Liver (tissue), 9 donors: Measurements from ENCODE around the gene ZNF574. TPM values are rescaled to one million over a fixed set of nuclear protein-coding genes. Genes with fewer than 3 reads are reported as not detected.

Experiments used
- DNase-seq: peaks from one replicate; pipeline ENCODE4 v3.0.0-alpha.2; 2017; ENCODE audit warnings: low spot score
- H3K27ac ChIP-seq, 2 donors: one replicate each; pipeline ENCODE4 v1.7.0; 2013; ENCODE audit warnings: inconsistent platforms in 2 of 2, low read length in 2 of 2, control low read depth in 1 of 2, low read depth in 1 of 2, mild to moderate bottlenecking in 1 of 2
- H3K27me3 ChIP-seq, 4 donors: one replicate each; pipeline versions ENCODE4 v1.6.1 to v1.7.0; 2013; ENCODE audit warnings: low read length in 3 of 4, inconsistent platforms in 1 of 4, mild to moderate bottlenecking in 1 of 4, moderate library complexity in 1 of 4; ENCODE audit not compliant: control insufficient read depth in 4 of 4, insufficient read depth in 4 of 4
- H3K36me3 ChIP-seq, 4 donors: one replicate each; pipeline versions ENCODE4 v1.6.1 to v1.7.0; 2013; ENCODE audit warnings: low read length in 3 of 4, mild to moderate bottlenecking in 3 of 4, low read depth in 1 of 4, moderate library complexity in 1 of 4; ENCODE audit not compliant: control insufficient read depth in 4 of 4, insufficient read depth in 3 of 4
- H3K4me1 ChIP-seq, 4 donors: one replicate each; pipeline versions ENCODE4 v1.6.1 to v1.7.0; 2013; ENCODE audit warnings: low read length in 3 of 4, mild to moderate bottlenecking in 3 of 4, moderate library complexity in 1 of 4; ENCODE audit not compliant: control insufficient read depth in 4 of 4, insufficient read depth in 4 of 4
- H3K4me3 ChIP-seq, 3 donors: one replicate each; pipeline versions ENCODE4 v1.6.1 to v1.7.0; 2013; ENCODE audit warnings: low read length in 3 of 3, control low read depth in 1 of 3, low read depth in 1 of 3, mild to moderate bottlenecking in 1 of 3
- H3K9ac ChIP-seq, 2 donors: one replicate each; pipeline ENCODE4 v1.7.0; 2013; ENCODE audit warnings: low read length in 2 of 2, mild to moderate bottlenecking in 2 of 2, moderate library complexity in 2 of 2, control low read depth in 1 of 2, low read depth in 1 of 2
- H3K9me3 ChIP-seq, 4 donors: one replicate each; pipeline versions ENCODE4 v1.6.1 to v1.7.0; 2013; ENCODE audit warnings: low read length in 3 of 4; ENCODE audit not compliant: control insufficient read depth in 4 of 4
- ATF3 ChIP-seq: IDR thresholded peaks from 2 replicates; pipeline ENCODE4 v1.6.1; 2016; ENCODE audit warnings: antibody characterized with exemption
- CTCF ChIP-seq: fragments of 150-350 bp; IDR thresholded peaks from 2 replicates; pipeline ENCODE4 v1.5.1; 2017; ENCODE audit warnings: improper control_type of control experiment, low read depth, low read length; ENCODE audit not compliant: missing input control
- EGR1 ChIP-seq, 2 donors: IDR thresholded peaks; 2 replicates each; pipeline ENCODE4 v1.6.1; 2016 to 2018; ENCODE audit warnings: antibody characterized with exemption in 2 of 2, low read depth in 2 of 2
- FOXA1 ChIP-seq: IDR thresholded peaks from 2 replicates; pipeline ENCODE4 v1.6.1; 2016; ENCODE audit warnings: antibody characterized with exemption
- FOXA2 ChIP-seq: IDR thresholded peaks from 2 replicates; pipeline ENCODE4 v1.6.1; 2016; ENCODE audit warnings: antibody characterized with exemption
- GABPA ChIP-seq, 2 donors: IDR thresholded peaks in 1 of 2; conservative IDR thresholded peaks in 1 of 2; 2 replicates each; pipeline ENCODE4 v1.6.1; 2016; ENCODE audit warnings: antibody characterized with exemption in 2 of 2, mild to moderate bottlenecking in 1 of 2, moderate library complexity in 1 of 2
- HNF4A ChIP-seq, 2 donors: conservative IDR thresholded peaks; 2 replicates each; pipeline ENCODE4 v1.6.1; 2016; ENCODE audit warnings: antibody characterized with exemption in 2 of 2, mild to moderate bottlenecking in 2 of 2
- HNF4G ChIP-seq: IDR thresholded peaks from 2 replicates; pipeline ENCODE4 v1.6.1; 2016; ENCODE audit warnings: antibody characterized with exemption
- JUND ChIP-seq, 2 donors: IDR thresholded peaks; 2 replicates each; pipeline ENCODE4 v1.6.1; 2016; ENCODE audit warnings: antibody characterized with exemption in 2 of 2
- NR2F2 ChIP-seq: IDR thresholded peaks from 2 replicates; pipeline ENCODE4 v1.6.1; 2016; ENCODE audit warnings: antibody characterized with exemption
- RAD21 ChIP-seq, 2 donors: IDR thresholded peaks; 2 replicates each; pipeline ENCODE4 v1.6.1; 2016; ENCODE audit warnings: antibody characterized with exemption in 2 of 2, mild to moderate bottlenecking in 2 of 2
- REST ChIP-seq: IDR thresholded peaks from 2 replicates; pipeline ENCODE4 v1.6.1; 2016; ENCODE audit warnings: antibody characterized with exemption, mild to moderate bottlenecking
- RXRA ChIP-seq, 2 donors: IDR thresholded peaks; 2 replicates each; pipeline ENCODE4 v1.6.1; 2017 to 2018; ENCODE audit warnings: antibody characterized with exemption in 2 of 2, mild to moderate bottlenecking in 1 of 2
- ZBTB33 ChIP-seq: IDR thresholded peaks from 2 replicates; pipeline ENCODE4 v1.6.1; 2016; ENCODE audit warnings: antibody characterized with exemption
- WGBS: extraction: QIAGEN DNeasy Blood & Tissue Kit; methylation state at CpG from one replicate; pipeline ENCODE4 v1.1.7; 2013; 5-methylcytosine and 5-hydroxymethylcytosine counted together
- polyA plus RNA-seq, 2 donors: library from polyadenylated mRNA; stranded (reverse) in 1 of 2; unstranded in 1 of 2; fragments of 200-250 nt in 1 of 2; fragments of >200 nt in 1 of 2; fragmentation: Nextera tagmentation in 1 of 2; extraction: Ambion mirVana in 1 of 2; gene quantifications; one replicate each; pipeline versions ENCODE4 v1.2.1 to v1.2.3, GENCODE V29; 2013 to 2015
- total RNA-seq, 2 donors: library from RNA; depleted of rRNA; stranded (reverse); fragments of >200 nt; gene quantifications; one replicate each; pipeline ENCODE4 v1.2.3, GENCODE V29; 2014
- donor health status: healthy.
- donor health status: healthy.
- donor health status: healthy.
- donor health status: healthy.
- donor health status: healthy.

ZNF574 gene
- total and polyA plus RNA-seq, 4 donors: 3.3 to 7.4 (median 6.5) TPM

- Histone ChIP-seq H3K27ac (no peak overlapping the region), H3K9me3 (no peaks in the 10 kb centered on the region), H3K4me3 (no peak overlapping the region), H3K36me3 (no peaks in the 10 kb centered on the region), H3K9ac (no peak overlapping the region), H3K4me1 (no peaks in the 10 kb centered on the region), H3K27me3 (no peaks in the 10 kb centered on the region)
- TF ChIP-seq FOXA2 (no peak), FOXA1 (no peak), CTCF (no peak)
- DNase-seq: no peak
- 68% methylated on average over 18 of the region's 18 CpGs for whole genome bisulfite sequencing
These were observed 12.7 kb downstream of the ZNF574 start for GRCh38 chr19:42088471-42089190.

- Histone ChIP-seq H3K9ac (no peak overlapping the region), H3K4me3 (no peak overlapping the region), H3K27me3 (no peaks in the 10 kb centered on the region), H3K36me3 (no peaks in the 10 kb centered on the region), H3K27ac (no peak overlapping the region), H3K4me1 (no peaks in the 10 kb centered on the region), H3K9me3 (no peaks in the 10 kb centered on the region)
- WGBS: 73% methylated on average over 13 of the region's 13 CpGs
- DNase-seq: no peak
- TF ChIP-seq EGR1 (IDR thresholded peaks at IDR 0.05; ENCODE audit: low read depth in 2 of 2): no peak
- no peak for TF ChIP-seq FOXA2
- no peak for TF ChIP-seq REST
- no peak for TF ChIP-seq GABPA (IDR thresholded peaks at IDR 0.05 in 1 of 2, conservative IDR thresholded peaks at IDR 0.05 in 1 of 2)
- no peak for TF ChIP-seq ZBTB33
- no peak for TF ChIP-seq ATF3
- no peak for TF ChIP-seq HNF4G
- no peak for TF ChIP-seq CTCF
- TF ChIP-seq RXRA (IDR thresholded peaks at IDR 0.05): no peak
- TF ChIP-seq JUND (IDR thresholded peaks at IDR 0.05): no peak
- TF ChIP-seq HNF4A (conservative IDR thresholded peaks at IDR 0.05): no peak
- no peak for TF ChIP-seq NR2F2
- no peak for TF ChIP-seq RAD21 (IDR thresholded peaks at IDR 0.05)
These were observed 13.3 kb downstream of the ZNF574 start for GRCh38 chr19:42089191-42089750.
